AG08395 (cell line): ENCODE results near the gene KIRREL2.
"Not testable (repeated sequence)": the region's sequence is repeated elsewhere in the genome, so short reads cannot be mapped to it uniquely, and the experiment has no call there.

Experiments
- DNase-seq: peaks from one replicate; pipeline ENCODE4 v3.0.0; 2012; ENCODE audit warnings: mixed read lengths, low spot score

Gene KIRREL2

DNA sequence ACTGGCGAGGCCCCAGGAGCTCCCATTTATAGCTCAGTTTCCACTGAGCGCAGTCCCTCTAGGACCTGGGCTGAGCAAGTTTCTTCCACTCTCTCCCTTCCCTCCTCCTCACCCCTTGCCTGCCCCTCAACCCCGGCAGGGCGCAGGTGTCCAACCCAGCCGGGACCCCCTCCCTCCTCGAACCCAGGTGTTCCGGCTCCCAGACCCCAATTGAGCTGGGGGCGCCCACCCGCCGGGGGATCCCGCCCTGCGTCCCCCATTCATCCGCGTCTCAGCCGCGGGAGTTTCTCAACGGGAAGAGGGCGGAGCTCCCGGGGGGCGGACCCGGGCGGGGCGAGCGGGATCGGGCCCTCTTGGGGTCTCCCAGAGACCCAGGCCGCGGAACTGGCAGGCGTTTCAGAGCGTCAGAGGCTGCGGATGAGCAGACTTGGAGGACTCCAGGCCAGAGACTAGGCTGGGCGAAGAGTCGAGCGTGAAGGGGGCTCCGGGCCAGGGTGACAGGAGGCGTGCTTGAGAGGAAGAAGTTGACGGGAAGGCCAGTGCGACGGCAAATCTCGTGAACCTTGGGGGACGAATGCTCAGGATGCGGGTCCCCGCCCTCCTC, at the start of gene KIRREL2:
Gene KIRREL2 (plus strand): TSS at position 366 of the 604 bp plus-strand sequence. CDS start 209 bp downstream, at position 575.
- DNase-seq, result no peak

DNA sequence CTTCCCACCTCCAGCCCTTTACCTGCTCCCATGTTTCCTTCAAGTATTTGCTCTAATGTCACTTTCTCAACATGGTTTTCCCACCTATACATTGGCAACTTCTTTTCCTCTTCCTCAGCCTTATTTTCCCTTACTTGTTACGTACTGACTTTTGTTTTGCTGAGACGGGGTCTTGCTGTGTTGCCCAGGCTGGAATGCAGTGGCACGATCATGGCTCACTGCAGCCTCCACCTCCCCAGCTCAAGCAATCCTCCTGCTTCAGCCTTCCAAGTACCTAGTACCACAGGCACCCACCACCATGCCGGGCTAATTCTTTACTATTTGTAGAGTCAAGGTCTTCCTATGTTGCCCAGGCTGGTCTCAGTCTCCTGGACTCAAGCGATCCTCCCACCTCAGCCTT, 49.1 kb upstream of the KIRREL2 start:
- no peak for DNase-seq

DNA sequence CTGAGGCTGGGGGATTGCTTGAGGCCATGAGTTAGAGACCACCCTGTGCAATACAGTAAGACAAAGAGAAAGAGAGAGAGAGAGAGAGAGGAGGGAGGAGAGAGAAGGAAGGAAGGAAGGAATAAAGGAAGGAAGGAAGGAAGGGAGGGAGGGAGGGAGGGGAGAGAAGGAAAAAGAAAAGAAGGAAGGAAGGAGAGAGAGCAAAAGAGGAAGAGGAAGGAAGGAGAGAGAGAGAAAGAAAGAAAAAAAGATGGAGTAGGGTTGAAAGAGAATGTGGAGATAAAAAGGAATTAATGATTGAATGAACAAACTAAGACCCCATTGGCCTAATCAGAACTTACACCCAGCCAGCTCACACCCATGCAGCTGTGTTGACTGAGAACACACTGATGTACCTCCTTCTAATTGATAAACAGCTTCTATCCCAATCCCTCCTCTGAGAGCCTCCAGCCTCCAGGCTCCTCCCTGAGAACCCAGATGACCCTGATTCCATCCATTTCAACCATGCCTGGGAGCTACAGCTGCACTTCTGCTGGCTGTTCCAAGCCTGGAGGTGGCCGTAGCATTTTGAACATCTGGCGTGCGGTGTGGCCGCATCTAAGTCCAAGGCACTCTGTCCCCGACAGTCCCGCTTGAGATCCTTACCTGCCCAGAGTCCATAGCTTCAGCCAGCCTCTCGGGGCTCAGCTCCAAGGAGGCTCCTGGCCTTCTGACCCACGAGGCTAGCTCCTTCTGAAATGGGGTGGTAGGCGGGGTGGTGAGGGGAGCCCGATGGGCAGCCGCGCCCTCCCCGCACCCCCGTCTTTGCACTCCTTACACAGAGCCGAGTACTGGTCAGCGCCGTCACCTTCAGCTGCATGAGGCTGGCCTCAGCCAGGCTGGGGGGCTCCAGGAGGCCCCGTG, 45.1 kb upstream of the KIRREL2 start:
- no peak for DNase-seq

DNA sequence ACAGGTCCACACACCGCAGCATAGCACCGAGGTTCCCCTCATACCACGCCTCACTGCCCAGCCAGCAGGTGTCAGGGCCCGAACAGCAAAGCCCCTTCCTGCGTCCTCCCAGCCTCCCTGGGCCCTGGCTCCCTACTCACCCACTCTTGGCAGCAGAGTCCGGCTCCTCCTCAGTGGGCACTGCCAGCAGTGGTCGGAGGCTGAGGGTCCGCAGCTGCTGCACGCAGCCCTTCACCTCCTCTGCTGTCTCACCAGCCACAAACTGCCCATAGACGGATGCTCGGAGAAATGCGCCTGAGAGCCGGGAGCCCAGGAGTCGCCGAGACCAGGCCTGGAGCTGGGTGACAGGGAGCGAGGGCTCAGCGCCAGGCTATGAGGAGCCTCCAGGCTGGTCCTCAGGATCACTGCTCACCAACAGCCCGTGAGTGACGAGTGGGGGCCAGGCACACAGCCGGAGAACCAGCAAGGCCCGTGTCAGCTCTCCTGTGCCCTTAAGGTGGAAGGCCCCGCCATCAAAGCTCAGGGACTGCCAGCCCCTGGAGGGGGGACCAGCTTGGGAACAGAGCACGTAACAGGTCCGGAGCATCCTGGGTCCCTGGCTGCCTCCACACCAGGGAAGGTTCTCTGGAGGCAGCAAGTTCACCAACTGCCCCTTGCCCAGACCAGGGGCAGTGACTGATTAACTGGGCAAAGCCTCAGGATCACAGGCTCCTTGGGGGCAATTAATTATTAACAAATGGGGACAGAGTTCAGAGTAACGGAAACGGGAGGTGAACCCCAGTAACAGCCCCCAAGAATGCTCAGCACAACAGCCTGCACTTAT, 44.3 kb upstream of the KIRREL2 start, which contains the start of gene PRODH2:
Gene PRODH2 (minus strand): TSS at position 626 of the 823 bp plus-strand sequence. CDS start 40 bp downstream, at position 586.
- no peak for DNase-seq

DNA sequence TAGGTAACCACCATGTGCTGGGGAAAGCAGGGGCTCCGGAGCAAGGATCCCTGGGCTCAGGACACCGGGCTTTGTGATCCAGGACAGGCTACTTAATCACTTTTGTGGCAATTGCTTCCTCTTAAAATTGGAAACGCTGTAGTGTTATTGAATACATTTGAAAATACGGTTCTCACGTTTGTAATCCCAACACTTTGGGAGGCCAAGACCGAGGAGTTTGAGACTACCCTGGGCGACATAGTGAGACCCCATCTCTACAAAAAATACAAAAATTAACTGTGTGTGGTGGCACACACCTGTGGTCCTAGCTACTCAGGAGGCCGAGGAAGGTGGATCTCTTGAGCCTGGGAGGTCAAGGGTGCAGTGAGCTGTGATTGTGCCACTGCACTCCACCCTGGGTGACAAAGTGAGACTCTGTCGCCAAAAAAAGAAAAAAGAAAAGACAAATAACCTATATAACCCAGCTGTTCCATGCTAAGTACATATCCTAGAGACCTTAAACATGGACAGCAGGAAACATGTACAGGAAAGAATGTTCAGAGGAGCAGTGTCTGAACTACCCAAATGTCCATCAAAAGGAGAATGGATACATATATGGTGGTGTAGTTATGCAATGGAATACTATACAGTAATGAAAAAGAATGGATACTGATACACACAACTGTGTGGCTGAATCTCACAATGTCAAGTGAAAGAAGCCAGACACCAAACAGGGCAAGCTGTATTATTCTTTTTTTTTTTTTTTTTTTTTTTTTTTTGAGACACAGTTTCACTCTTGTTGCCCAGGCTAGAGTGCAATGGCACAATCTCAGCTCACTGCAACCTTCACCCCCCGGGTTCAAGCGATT, 43.4 kb upstream of the KIRREL2 start:
- DNase-seq, result no peak

DNA sequence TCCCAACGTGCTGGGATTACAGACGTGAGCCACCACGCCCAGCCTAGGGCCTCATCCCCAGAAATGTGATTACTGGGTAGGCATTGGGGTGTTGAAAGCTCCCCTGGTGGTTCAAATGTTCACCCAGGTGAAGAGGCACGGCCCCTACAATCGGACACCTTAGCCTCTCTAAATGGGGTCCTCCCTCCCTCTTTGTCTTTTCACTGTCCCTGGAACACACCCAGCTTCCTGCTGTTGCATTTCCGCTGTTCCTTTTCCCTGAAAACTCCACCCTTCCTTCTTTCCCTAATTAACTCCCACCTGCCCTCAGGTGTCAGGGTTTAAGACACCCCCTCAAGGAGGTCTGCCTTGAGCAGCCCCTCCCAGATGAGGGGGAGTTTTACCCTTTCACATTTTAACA, 40.4 kb upstream of the KIRREL2 start:
- no peak for DNase-seq

DNA sequence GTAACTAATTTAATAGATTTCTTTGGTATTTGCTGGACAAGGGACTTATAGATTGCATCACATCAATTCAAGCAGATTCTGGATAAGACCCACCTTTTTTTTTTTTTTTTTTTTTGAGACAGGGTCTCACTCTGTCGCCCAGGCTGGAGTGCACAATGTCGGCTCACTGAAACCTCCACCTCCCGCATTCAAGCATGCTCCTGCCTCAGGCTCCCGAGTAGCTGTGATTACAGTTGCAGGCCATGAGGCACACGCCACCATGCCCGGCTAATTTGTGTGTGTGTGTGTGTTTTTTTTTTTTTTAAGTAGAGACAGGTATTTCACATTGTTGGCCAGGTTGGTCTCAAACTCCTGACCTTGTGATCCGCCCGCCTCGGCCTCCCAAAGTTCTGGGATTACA, 39.9 kb upstream of the KIRREL2 start:
- no peak for DNase-seq

DNA sequence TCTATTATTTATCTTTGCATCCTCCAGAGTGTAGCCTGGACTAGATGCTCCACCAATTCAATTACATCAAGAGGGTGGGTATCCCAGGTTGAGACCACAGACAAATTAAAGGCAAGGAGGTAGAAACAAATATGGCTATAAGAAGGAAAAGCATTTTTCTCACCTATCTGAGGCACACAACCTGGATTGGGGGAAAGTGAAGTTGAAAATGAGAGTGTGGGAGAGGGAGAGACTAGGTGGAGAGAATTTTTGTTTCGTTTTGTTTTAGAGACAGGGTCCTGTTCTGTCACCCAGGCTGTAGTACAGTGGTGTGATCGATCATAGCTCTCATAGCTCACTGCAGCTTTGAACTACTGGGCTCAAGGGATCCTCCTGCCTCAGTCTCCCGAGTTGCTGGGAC, 38.3 kb upstream of the KIRREL2 start:
- no peak for DNase-seq

DNA sequence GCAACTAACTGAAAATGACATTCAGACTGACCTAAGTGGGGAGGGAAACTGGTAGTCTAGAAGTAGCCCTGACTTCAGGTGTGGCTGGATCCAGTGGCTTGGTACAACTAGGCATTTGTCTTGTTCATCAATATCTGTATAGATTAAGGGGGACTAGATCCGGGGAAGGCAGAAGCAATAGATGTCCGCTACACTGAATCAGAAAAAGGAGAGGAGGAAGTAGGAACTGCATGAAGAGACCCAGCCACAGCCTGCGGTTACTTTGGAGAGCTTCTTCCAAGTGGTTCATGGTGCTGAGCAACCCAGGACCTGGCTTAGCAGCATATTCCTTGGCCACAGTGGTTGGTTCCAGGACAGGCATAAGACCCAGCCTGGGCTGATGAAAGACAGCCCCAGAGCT, 34.1 kb upstream of the KIRREL2 start:
- DNase-seq, result no peak

DNA sequence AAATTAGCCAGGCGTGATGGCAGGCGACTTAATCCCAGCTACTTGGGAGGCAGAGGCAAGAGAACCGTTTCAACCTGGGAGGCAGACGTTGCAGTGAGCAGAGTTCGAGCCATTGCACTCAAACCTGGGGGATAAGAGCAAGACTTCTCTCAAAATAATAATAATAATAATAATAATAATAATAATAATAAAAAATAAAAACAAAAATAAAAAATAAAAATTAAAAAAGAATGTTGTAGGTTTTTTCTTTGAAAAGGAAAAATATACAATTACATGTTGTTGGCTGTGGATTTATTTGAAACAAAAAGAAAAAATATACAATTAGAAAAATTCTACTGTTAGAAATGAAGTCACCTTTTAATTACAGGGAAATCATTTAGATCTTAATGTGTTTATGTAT, 32.6 kb upstream of the KIRREL2 start:
- DNase-seq, result no peak

DNA sequence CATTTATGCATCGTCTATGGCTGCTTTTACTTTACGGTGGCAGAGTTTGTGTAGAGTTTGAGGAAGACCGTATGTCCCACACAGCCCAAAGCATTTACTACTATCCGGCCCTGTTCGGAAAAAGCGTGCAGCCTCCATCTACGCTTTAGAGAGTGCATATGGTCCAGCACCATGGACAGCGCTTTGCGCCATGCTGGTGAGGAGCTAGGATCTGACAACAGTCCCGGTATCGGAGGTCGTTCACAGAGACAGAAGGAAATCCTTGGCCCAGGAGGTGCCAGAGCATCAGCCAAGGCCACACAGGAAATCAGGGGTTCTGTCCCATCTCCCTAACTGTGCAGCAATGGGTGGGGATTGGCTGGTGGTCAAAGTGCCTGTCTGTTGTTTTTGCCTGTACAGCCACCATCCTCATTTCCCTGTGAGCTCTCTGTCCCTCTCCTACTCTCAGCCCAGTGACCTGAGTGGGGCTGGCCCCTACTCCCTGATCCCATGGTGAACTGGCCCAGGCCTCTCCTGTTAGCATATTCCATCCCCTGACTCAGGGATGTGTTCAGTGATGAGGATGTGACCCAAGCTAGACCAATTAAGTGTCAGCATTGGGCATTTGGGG, 27.9 kb upstream of the KIRREL2 start:
- peak; percentile 79 for DNase-seq

DNA sequence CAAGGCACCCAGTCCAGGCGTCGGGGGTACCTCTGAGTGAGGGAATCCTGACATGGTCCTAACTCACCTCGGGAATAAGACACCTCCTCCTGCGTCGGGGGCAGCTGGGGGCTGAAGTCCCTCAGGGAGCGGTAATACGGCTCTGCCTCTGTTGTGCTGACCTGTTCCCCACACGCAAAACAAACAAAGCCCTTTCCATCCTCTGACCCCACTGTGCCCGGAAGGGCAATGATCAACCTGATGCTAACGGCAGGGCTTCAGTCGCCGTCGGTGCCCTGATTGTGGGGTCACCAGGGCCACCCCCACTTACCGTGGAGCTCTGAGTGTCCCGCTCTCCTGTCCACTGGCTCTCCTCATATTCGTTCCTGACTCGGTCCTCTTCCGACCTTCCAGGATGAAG, 25.7 kb upstream of the KIRREL2 start:
- DNase-seq, result no peak

DNA sequence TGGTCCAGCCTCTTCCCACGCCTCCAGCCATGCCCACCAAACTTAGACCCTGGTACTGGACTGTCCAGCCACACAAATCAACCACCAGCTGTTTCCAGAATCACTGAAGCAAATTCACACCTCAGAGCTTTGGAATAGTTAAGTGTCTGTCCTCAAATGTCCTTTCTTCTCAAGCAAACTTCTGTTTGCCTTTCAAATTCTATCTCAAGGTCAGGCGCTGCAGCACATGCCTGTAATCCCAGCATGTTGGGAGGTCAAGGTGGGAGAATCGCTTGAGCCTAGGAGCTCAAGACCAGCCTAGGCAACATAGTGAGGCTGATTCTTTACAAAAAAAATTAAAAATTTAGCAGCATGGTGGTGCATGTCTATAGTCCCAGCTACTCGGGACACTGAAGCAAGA, 24.7 kb upstream of the KIRREL2 start:
- no peak for DNase-seq

DNA sequence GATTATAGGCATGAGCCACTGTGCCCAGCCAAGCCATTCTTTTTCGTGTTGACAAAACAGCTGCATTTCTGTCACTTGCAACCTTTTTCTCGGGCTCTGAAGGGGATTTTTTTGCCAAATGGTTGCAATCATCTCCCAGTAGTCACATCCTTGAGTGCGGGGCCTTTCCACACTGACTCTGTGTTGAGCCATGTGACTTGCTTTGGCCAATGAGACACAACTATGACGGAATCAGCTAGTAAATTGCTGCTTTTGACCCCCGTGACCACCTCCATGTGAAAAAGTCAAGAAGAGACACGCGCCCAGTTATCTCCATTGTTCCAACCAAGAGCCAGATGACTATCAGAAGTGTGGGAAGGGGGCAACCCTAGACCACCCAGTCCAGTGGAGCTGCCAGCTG, 22.7 kb upstream of the KIRREL2 start:
- DNase-seq, result no peak

DNA sequence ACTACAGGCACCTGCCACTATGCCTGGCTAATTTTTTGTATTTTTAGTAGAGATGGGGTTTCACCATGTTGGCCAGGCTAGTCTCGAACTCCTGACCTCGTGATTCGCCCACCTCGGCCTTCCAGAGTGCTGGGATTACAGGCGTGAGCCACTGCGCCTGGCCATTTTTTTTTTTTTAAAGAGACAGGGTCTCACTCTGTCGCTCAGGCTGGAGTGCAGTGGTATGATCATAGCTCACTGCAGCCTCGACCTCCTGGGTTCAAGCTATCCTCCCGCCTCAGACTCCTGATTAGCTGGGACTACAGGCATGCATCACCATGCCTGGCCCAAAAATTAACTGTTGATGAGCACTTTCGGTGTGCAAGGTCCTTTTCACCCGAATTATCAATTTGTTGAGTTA, 20.6 kb upstream of the KIRREL2 start:
- DNase-seq, result not testable (repeated sequence)

DNA sequence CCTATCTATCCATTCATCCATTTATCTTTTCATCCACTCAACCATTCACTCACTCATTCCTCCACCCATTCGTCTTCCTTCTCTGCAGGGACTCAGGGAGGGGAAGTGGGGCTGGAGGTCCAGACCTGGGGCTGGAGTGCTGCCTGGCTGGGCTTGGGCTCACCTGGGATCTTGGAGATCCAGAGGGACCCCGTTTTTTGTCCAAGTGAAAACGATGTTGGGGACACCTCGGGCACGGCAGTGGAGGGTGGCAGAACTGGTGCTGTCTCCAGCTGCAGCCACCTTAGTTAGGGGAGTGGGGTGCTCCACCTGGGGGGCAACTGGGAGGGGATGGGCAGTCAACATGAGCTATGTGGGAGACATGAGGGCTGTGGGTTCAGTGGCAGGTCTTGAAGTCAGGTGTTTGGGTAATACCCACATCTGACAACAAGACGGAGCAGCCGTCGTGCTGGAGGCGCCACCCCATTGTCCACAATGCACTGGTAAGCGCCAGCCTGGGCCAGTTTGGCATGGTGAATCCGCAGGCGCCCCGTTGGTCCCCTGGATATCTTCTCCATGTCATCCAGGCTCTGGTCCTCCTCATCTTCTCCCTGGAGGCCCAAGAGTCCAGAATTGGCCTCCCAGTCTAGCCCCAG, 14.6 kb upstream of the KIRREL2 start:
- no peak for DNase-seq

DNA sequence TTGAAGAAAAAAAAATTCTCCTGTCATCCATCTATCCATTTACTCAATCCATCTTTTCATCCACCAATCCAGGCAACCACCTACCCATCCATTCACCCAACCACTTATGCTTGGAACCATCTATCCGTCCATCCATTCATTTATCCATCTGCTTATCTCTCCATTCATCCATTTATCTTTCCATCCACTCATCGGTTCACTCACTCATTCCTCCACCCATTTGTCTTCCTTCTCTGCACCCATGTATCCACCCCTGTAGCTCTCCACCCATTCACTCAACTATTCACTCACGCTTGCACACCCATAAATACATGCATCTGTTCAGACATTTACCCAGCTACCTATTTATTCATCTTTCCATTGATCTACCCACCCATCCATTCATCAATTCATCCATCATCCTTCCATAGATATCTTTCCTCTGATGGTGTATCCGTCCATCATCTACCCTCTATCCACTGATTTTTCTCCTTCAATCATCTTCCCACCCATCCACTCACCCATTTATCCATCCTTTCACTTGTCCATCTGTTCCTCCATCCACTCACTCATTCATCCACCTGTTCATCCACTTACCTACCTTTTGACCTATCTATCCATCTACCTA, 13.9 kb upstream of the KIRREL2 start:
- no peak for DNase-seq

DNA sequence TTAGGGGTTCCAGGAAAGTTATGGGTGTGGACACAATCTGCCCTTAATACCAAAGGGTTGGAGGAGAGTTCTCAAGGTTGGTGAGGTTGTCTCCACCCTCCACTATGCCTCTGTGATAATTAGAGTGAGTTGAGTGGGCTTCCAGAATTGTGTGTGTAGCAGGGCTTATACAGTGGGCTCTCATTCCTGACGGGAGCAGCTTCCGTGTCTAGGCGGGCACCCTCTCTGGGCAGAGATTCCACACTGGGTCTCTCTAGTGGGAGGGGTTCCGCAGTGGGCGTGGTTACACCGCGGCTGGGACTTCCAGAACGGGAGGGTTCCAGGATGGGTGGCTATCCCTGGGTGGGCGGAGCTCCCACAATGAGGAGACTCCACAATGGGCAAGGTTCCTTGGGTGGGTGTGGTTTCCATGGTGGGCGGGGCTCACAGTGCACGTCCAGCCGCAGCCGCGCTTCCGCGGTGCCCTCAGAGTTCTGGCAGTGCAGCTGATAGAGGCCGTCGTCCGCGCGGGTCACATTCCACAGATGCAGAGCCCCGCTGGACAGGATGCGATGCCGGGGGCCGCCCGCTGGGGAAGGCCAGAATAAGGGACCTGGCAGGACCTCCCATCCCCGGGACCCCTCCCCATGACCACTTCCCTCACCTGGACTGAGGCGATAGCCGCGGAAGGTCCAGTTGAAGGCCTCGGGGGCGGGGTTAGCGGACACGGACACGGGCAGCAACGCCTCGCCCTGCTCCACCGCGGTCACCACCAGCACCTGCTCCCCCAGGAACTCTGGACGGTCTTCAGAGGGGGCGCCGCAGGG, 12.8 kb upstream of the KIRREL2 start:
- DNase-seq, result no peak

DNA sequence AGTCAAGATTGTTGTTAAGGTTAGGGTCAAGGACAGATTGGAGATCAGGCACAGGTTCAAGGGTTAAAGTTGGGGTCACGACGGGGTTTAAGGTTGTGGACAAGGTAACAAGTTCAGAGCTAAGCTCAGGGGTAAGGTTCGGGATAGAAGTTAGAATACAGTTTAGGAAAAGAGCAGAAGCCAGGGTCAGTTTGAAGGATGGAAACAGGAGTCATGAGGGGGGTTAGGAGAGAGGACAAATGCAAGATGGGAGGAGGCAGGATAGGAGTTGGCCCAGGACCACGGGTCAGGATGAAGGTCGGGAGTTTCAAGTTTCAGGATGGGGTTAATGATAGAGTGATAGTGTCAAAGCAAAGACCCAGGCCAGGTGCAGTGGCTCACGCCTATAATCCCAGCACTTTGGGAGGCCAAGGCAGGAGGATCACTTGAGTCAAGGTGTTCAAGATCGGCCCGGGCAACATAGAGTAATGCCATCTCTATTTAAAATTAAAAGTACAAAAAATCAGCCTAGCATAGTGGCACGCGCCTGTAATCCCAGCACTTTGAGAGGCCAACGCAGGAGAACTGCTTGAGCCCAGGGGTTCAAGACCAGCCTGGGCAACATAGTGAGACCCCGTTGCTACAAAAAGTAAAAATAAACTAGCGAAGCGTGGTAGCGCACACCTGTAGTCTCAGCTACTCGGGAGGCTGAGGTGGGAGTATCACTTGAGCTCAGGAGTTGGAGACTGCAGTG, 12.1 kb upstream of the KIRREL2 start:
- DNase-seq, result no peak
